ENCODE measurements around the gene BRD1. TPM values are rescaled to one million over a fixed set of nuclear protein-coding genes. Genes with fewer than 3 reads are reported as not detected.

BRD1 gene
- total RNA-seq, 4 donors from 2014 or later, result 69.3 to 116 (median 81.1) TPM

GRCh38 chr22:49755631-49756001 lies 72.1 kb downstream of the BRD1 start:
- 74% methylated on average over 10 of the region's 10 CpGs for WGBS
- Histone ChIP-seq H3K4me1 (no peaks in the 10 kb centered on the region), H3K4me3 (no peak overlapping the region), H3K36me3 (no peaks in the 10 kb centered on the region), H3K27me3 (peaks cover 28% of the 10 kb centered on the region), H3K9me3 (no peaks in the 10 kb centered on the region), H3K27ac (no peak overlapping the region)
- TF ChIP-seq POLR2A (IDR thresholded peaks at IDR 0.05) (no peak), POLR2AphosphoS5 (IDR thresholded peaks at IDR 0.05) (no peak)
- peak in 1 of 2 donors; percentile 43 for DNase-seq (ENCODE audit: low spot score in 2 of 2)

- Histone ChIP-seq H3K4me1 (no peaks in the 10 kb centered on the region), H3K27ac (no peak overlapping the region), H3K9me3 (no peaks in the 10 kb centered on the region), H3K4me3 (no peak overlapping the region), H3K27me3 (peaks cover 35% of the 10 kb centered on the region), H3K36me3 (no peaks in the 10 kb centered on the region)
- WGBS, result 55% methylated on average over 13 of the region's 25 CpGs
- DNase-seq (ENCODE audit: low spot score in 2 of 2), result no peak
- TF ChIP-seq POLR2A (IDR thresholded peaks at IDR 0.05) (no peak), POLR2AphosphoS5 (IDR thresholded peaks at IDR 0.05) (no peak), EP300 (IDR thresholded peaks at IDR 0.05) (no peak), CTCF (IDR thresholded peaks at IDR 0.05) (no peak)
These were observed 72.7 kb downstream of the BRD1 start for GRCh38 chr22:49754696-49755630.

DNA sequence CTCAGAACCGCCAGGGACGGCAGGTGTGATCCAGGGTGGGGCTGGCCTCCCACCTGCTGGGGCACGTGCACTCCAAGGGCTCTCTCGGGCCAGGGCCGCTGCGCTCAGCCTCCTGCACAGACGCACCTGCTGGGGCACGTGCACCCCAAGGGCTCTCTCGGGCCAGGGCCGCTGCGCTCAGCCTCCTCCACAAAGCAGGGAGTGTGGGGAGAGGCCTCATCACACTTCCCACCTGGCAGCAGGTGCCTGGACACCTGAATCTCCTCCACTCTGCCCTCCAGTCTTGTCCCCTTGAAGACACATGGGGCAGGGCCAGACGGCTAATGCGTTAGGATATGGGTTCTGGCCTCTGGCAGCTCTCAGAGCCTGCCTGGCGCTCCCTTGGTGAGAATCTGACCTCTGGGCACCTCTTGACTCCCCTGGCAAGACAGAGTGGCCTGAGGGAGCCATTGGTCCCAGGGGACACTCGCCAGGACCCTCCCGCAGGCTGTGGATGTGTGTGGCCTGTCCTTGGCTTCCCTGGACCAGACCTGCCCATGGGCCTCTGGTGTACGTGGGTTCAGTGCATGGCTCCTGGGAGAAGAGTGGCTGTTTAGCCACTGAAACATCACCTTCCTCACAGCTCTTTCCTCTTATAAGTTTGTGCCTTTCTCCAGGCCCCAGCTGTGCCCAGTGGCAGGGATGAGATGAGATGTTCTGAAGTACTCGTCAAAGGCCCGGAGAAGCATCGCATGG lies 73.5 kb downstream of the BRD1 start:
- no peak overlapping the region for H3K4me3 ChIP-seq
- 38% methylated on average over 11 of the region's 20 CpGs for WGBS
- DNase-seq (ENCODE audit: low spot score in 2 of 2), result no peak
- H3K27me3 ChIP-seq, result peaks cover 41% of the 10 kb centered on the region
- no peaks in the 10 kb centered on the region for H3K9me3 ChIP-seq
- no peak for TF ChIP-seq CTCF (IDR thresholded peaks at IDR 0.05)
- no peak for TF ChIP-seq POLR2AphosphoS5 (IDR thresholded peaks at IDR 0.05)
- TF ChIP-seq POLR2A (IDR thresholded peaks at IDR 0.05), result no peak
- TF ChIP-seq EP300 (IDR thresholded peaks at IDR 0.05), result no peak
- no peaks in the 10 kb centered on the region for H3K36me3 ChIP-seq
- no peaks in the 10 kb centered on the region for H3K4me1 ChIP-seq
- H3K27ac ChIP-seq, result no peak overlapping the region

GRCh38 chr22:49753276-49753890 lies 74.3 kb downstream of the BRD1 start:
- no peak for TF ChIP-seq CTCF (IDR thresholded peaks at IDR 0.05)
- TF ChIP-seq EP300 (IDR thresholded peaks at IDR 0.05), result no peak
- no peak for TF ChIP-seq POLR2AphosphoS5 (IDR thresholded peaks at IDR 0.05)
- no peak for TF ChIP-seq POLR2A (IDR thresholded peaks at IDR 0.05)

DNA sequence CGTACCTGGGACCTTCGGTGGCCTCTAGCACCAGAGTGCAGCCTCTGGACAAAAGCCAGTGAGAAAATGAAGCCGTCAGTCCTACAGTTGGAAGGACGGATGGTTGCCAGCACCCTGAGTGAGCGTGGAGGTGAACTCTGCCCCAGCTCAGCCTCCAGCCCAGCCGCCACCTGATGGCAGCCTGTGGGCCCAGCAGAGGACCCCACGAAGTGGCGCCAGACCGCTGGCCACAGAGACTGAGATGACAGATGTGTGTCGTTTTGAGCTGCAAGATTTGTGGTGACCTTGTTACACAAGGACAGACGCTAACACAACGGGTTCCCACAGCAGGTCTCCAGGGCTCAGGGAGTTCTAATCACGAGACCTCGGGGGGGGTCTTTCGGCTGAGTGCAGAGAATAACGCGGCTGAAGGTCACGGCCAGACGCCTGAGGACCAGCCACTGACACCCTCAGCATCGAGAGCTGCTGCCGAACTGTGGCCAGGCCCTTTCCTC lies 75.0 kb downstream of the BRD1 start:
- Histone ChIP-seq H3K36me3 (no peaks in the 10 kb centered on the region), H3K4me3 (no peak overlapping the region), H3K4me1 (no peaks in the 10 kb centered on the region), H3K27me3 (peaks cover 41% of the 10 kb centered on the region), H3K27ac (no peak overlapping the region), H3K9me3 (peaks cover 2% of the 10 kb centered on the region)
- TF ChIP-seq EP300 (IDR thresholded peaks at IDR 0.05) (no peak), CTCF (IDR thresholded peaks at IDR 0.05) (no peak), POLR2A (IDR thresholded peaks at IDR 0.05) (no peak), POLR2AphosphoS5 (IDR thresholded peaks at IDR 0.05) (no peak)
- WGBS, result 74% methylated on average over 20 of the region's 21 CpGs
- DNase-seq (ENCODE audit: low spot score in 2 of 2), result no peak

More at GRCh38 chr22:49753276-49753890, 74.3 kb downstream of the BRD1 start:
- Histone ChIP-seq H3K27me3 (peaks cover 41% of the 10 kb centered on the region), H3K36me3 (no peaks in the 10 kb centered on the region), H3K4me3 (no peak overlapping the region), H3K9me3 (no peaks in the 10 kb centered on the region), H3K27ac (no peak overlapping the region), H3K4me1 (no peaks in the 10 kb centered on the region)
- WGBS, result 75% methylated on average over 18 of the region's 20 CpGs
- no peak for DNase-seq (ENCODE audit: low spot score in 2 of 2)

All from suprapubic skin (tissue), 4 donors.